Parathyroid adenoma (tissue), 2 donors: ENCODE results near the gene UQCRQ.

Experiments
- H2AFZ ChIP-seq: fragments of 300-600 bp; sonication (generic); one replicate; pipeline ENCODE4 v1.7.0; 2017; ENCODE audit warnings: antibody characterized with exemption, mild to moderate bottlenecking
- H3K27ac ChIP-seq: fragments of 300-600 bp; sonication (generic); one replicate; pipeline ENCODE4 v1.7.0; 2017
- H3K27me3 ChIP-seq: fragments of 300-600 bp; sonication (generic); one replicate; pipeline ENCODE4 v1.7.0; 2017; ENCODE audit warnings: low read length; ENCODE audit not compliant: control insufficient read depth, insufficient read depth
- H3K36me3 ChIP-seq: fragments of 300-600 bp; sonication (generic); one replicate; pipeline ENCODE4 v1.7.0; 2017; ENCODE audit warnings: low read length; ENCODE audit not compliant: control insufficient read depth, insufficient read depth
- H3K4me1 ChIP-seq: fragments of 300-600 bp; sonication (generic); one replicate; pipeline ENCODE4 v1.7.0; 2017; ENCODE audit warnings: control low read depth
- H3K4me2 ChIP-seq: fragments of 300-600 bp; sonication (generic); one replicate; pipeline ENCODE4 v1.7.0; 2017; ENCODE audit warnings: low read length
- H3K4me3 ChIP-seq: fragments of 300-600 bp; sonication (generic); one replicate; pipeline ENCODE4 v1.7.0; 2017; ENCODE audit warnings: low read depth, low read length
- H3K79me2 ChIP-seq: fragments of 300-600 bp; sonication (generic); one replicate; pipeline ENCODE4 v1.7.0; 2017; ENCODE audit warnings: control low read depth
- H3K9ac ChIP-seq: fragments of 300-600 bp; sonication (generic); one replicate; pipeline ENCODE4 v1.7.0; 2017; ENCODE audit warnings: mild to moderate bottlenecking
- H3K9me3 ChIP-seq: fragments of 300-600 bp; sonication (generic); one replicate; pipeline ENCODE4 v1.7.0; 2017; ENCODE audit warnings: low read length; ENCODE audit not compliant: control insufficient read depth
- TF ChIP-seq, protein P1 (sequence below): fragments of 300-600 bp; sonication (generic); IDR thresholded peaks from one replicate; pipeline ENCODE4 v1.7.0; 2017; ENCODE audit warnings: antibody characterized with exemption, mild to moderate bottlenecking
- donor health status: primary hyperparathyroidism.

UQCRQ gene

DNA sequence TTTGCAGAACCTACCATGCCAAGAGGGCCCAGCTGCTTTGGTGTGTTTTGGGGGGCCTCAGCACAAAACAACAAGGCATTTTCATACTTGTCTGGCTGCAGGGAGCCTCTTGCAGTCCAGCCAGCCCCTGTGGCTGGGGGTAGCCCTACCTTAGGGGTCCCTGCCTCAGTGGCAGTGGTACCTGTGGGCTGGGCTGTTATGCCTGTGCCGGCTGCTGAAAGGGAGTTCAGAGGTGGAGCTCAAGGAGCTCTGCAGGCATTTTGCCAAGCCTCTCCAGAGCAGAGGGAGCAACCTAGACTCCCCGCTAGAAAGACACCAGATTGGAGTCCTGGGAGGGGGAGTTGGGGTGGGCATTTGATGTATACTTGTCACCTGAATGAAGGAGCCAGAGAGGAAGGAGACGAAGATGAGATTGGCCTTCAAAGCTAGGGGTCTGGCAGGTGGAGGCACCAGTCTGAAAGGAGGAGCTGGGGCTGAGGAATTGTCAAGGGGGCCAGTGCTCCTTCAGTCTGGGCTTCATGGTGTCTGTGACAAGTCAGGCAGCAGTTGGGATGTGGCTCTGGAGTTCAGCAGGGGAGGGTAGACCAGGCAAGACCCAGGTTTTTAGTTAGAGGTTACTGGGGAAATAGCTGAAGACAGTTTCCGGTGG, 37.5 kb upstream of the UQCRQ start:
- H3K79me2 ChIP-seq: no peaks in the 10 kb centered on the region
- H3K9ac ChIP-seq: no peak overlapping the region
- H3K4me1 ChIP-seq: peaks cover 7% of the 10 kb centered on the region
- no peak overlapping the region for H3K27ac ChIP-seq
- H2AFZ ChIP-seq: peak overlapping the region; percentile 97
- TF ChIP-seq, protein P1, sequence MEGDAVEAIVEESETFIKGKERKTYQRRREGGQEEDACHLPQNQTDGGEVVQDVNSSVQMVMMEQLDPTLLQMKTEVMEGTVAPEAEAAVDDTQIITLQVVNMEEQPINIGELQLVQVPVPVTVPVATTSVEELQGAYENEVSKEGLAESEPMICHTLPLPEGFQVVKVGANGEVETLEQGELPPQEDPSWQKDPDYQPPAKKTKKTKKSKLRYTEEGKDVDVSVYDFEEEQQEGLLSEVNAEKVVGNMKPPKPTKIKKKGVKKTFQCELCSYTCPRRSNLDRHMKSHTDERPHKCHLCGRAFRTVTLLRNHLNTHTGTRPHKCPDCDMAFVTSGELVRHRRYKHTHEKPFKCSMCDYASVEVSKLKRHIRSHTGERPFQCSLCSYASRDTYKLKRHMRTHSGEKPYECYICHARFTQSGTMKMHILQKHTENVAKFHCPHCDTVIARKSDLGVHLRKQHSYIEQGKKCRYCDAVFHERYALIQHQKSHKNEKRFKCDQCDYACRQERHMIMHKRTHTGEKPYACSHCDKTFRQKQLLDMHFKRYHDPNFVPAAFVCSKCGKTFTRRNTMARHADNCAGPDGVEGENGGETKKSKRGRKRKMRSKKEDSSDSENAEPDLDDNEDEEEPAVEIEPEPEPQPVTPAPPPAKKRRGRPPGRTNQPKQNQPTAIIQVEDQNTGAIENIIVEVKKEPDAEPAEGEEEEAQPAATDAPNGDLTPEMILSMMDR: no peak
- no peaks in the 10 kb centered on the region for H3K9me3 ChIP-seq
- peak overlapping the region; percentile 92 for H3K4me2 ChIP-seq
- peak overlapping the region; percentile 63 for H3K4me3 ChIP-seq
- no peaks in the 10 kb centered on the region for H3K27me3 ChIP-seq
- H3K36me3 ChIP-seq: no peaks in the 10 kb centered on the region

DNA sequence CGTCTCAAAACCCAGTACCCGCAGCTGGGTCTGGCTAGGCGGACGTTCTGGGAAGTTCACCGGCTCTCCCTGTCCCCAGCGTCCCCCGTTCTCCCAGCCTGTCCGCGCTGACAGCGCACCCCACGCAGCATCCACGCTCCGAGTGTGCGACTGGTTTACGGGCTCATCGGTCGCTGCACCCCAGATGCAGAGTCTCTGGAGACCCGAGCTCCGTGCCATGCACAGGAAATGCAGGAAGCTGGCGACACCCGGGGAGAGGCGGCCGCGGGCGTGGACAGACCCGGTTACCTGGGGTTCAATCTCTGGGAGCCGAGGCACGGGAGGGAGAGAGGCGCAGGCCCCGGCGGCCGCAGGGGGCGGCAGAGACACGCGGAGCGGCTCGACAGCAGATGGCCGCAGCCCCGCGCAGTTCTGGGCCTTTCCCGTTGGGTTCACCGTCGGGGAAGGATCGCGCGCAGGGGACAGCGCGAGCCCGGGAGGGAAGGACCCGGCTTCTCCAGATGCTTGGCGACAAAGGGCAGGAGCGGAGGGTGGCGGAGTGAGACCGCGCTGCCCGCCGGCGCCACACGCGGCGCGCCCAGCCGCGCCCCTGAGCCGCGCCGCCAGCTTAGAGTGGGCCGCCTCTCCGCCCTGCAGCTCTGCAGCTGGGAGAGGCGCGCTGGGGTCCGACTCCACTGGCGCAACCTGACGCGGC, 36.6 kb upstream of the UQCRQ start:
- no peaks in the 10 kb centered on the region for H3K36me3 ChIP-seq
- peak overlapping the region; percentile 63 for H3K4me3 ChIP-seq
- H3K9me3 ChIP-seq: no peaks in the 10 kb centered on the region
- H3K9ac ChIP-seq: peak overlapping the region; percentile 91
- TF ChIP-seq, protein P1: peak; percentile 92
- H3K4me1 ChIP-seq: peaks cover 7% of the 10 kb centered on the region
- peak overlapping the region; percentile 80 for H3K27ac ChIP-seq
- no peaks in the 10 kb centered on the region for H3K27me3 ChIP-seq
- peak overlapping the region; percentile 92 for H3K4me2 ChIP-seq
- peak overlapping the region; percentile 97 for H2AFZ ChIP-seq
- no peaks in the 10 kb centered on the region for H3K79me2 ChIP-seq

DNA sequence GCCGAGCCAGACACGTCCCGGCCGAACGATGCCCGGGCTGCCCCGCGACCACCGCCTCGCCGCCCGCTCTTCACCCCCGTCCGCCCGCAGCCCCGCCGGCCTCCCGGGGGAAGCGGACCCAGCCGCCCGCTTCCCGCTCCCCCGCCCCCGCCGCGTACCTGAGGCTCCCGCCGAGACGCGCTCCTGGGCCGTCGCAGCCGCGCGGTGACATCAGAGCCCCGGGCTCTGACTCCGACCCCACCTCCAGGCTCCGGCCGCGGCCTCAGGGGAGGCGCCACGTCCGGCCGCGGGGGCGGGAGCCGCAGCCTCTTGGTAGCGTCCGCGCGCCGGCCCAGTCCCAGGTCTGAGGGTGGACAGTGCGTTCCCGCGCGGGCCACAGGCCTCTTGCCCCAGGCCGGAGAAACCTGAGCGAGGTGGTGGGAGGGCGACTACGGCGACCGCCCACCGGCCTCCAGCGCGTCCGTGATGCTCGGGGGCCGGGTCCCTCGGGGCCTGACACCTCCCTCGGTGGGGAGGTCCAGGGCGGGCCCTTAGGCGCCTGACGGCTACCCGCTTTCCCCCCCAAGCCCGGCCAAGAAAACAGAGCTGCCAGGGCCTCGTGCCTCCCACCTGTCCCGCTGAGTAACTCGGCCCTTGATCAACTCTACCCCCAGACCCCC, 35.9 kb upstream of the UQCRQ start, which contains the start of gene SHROOM1:
Gene SHROOM1, minus strand, starts transcription at position 212 of the 659 bp plus-strand sequence. CDS start 4,507 bp downstream, outside the sequence.
- Histone ChIP-seq H3K79me2 (no peaks in the 10 kb centered on the region), H2AFZ (peak within 1 kb of the TSS; percentile 97), H3K4me2 (peak within 1 kb of the TSS; percentile 92), H3K27ac (peak within 1 kb of the TSS; percentile 80), H3K36me3 (no peaks in the 10 kb centered on the region), H3K27me3 (no peaks in the 10 kb centered on the region), H3K9me3 (no peaks in the 10 kb centered on the region), H3K4me1 (peaks cover 7% of the 10 kb centered on the region), H3K9ac (peak within 1 kb of the TSS; percentile 91), H3K4me3 (peak within 1 kb of the TSS; percentile 63)
- TF ChIP-seq, protein P1: no peak

DNA sequence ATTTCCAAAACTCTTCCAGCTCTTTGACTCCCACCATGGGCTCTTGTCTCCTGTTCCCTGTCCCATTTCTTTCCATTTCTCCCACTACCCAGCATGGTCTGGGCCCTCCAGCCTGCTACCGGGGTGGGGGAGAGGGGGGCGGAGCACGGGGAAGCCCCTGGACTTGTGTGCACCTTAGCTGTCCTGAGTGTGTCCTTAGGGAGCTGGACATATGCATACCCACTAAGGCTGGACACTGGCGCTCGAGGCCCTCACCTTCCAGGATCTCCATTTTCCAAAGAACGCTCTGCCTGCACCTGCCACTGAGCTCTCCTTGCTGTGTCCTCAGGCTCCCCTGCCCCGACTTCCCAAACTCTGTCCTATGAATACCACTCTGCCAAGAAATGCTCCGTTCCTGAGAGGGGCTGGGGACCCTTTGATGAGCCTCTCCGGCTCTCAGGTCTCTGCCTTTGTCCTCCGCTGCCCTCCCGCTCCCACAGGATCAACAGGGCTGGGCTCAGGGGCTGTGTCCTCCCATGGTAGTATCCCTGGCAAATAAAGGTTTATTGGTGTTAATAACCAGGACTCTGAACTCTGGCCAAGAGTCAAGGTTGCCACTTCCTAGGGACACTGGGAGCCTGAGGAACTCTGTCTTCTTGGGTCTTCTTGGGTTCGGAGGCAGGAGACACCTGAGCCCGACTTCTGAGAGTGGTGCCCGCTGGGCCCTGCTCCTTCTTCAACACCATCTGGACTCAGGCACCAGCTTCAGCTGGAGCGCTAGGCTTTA, 35.2 kb upstream of the UQCRQ start:
- H2AFZ ChIP-seq: peak overlapping the region; percentile 97
- TF ChIP-seq, protein P1: no peak
- no peaks in the 10 kb centered on the region for H3K36me3 ChIP-seq
- peak overlapping the region; percentile 92 for H3K4me2 ChIP-seq
- H3K4me3 ChIP-seq: peak overlapping the region; percentile 63
- H3K79me2 ChIP-seq: no peaks in the 10 kb centered on the region
- peaks cover 7% of the 10 kb centered on the region for H3K4me1 ChIP-seq
- peak overlapping the region; percentile 91 for H3K9ac ChIP-seq
- peak overlapping the region; percentile 80 for H3K27ac ChIP-seq
- no peaks in the 10 kb centered on the region for H3K9me3 ChIP-seq
- no peaks in the 10 kb centered on the region for H3K27me3 ChIP-seq
